Tibial nerve (tissue), 4 donors: ENCODE measurements around the gene FAM216A. TPM values are rescaled to one million over a fixed set of nuclear protein-coding genes. Genes with fewer than 3 reads are reported as not detected.

Source experiments
- DNase-seq, 2 donors: peaks; one replicate each; pipeline ENCODE4 v3.0.0-alpha.2; 2019; ENCODE audit warnings: low spot score in 2 of 2
- H3K27ac ChIP-seq, 4 donors: fragments of 200-600 bp; sonication (generic) in 3 of 4; one replicate each; pipeline ENCODE4 v1.5.1; 2017 to 2019; ENCODE audit warnings: mild to moderate bottlenecking in 1 of 4
- H3K27me3 ChIP-seq, 2 donors: fragments of 200-600 bp; sonication (generic) in 1 of 2; one replicate each; pipeline versions ENCODE4 v1.5.1 to v1.6.0; 2017 to 2019
- H3K36me3 ChIP-seq, 3 donors: fragments of 200-600 bp; sonication (generic); one replicate each; pipeline ENCODE4 v1.5.1; 2018 to 2019
- H3K4me1 ChIP-seq, 4 donors: fragments of 200-600 bp; sonication (generic) in 3 of 4; one replicate each; pipeline ENCODE4 v1.5.1; 2017 to 2019
- H3K4me3 ChIP-seq, 4 donors: fragments of 200-600 bp; sonication (generic) in 3 of 4; one replicate each; pipeline ENCODE4 v1.5.1; 2017 to 2019; ENCODE audit warnings: mild to moderate bottlenecking in 1 of 4, moderate library complexity in 1 of 4
- H3K9me3 ChIP-seq, 4 donors: fragments of 200-600 bp; sonication (generic) in 3 of 4; one replicate each; pipeline ENCODE4 v1.5.1; 2017 to 2019
- CTCF ChIP-seq, 5 experiments: fragments of 200-600 bp in 3 of 5; fragments of 450-650 bp in 2 of 5; sonication (generic) in 3 of 5; IDR thresholded peaks; one replicate each; pipeline ENCODE4 v1.5.1; 2016 to 2019; ENCODE audit warnings: antibody characterized with exemption in 5 of 5, mild to moderate bottlenecking in 3 of 5, moderate library complexity in 2 of 5
- EP300 ChIP-seq, 2 donors: sonication (generic); formaldehyde crosslinking; IDR thresholded peaks; one replicate each; pipeline ENCODE4 v1.6.1; 2017; ENCODE audit warnings: antibody characterized with exemption in 2 of 2, mild to moderate bottlenecking in 1 of 2
- POLR2A ChIP-seq, 2 donors: fragments of 450-650 bp; IDR thresholded peaks; one replicate each; pipeline ENCODE4 v1.6.1; 2017; ENCODE audit warnings: antibody characterized with exemption in 2 of 2, mild to moderate bottlenecking in 2 of 2, moderate library complexity in 2 of 2
- WGBS, 2 donors: methylation state at CpG; one replicate each; pipeline ENCODE4 v1.1.5; 2018; 5-methylcytosine and 5-hydroxymethylcytosine counted together
- total RNA-seq, 4 donors: library from RNA; depleted of rRNA; stranded (reverse); fragments of >200 nt; gene quantifications; one replicate each; pipeline ENCODE4 v1.1.0, GENCODE V29; 2016

The FAM216A gene
- total RNA-seq, 4 donors from 2014 or later, result 4.1 to 9.6 (median 6.2) TPM

- no peak overlapping the region for H3K27ac ChIP-seq
- H3K27me3 ChIP-seq, result no peaks in the 10 kb centered on the region
- H3K4me1 ChIP-seq, result peaks cover 3 to 43% (median 22%) of the 10 kb centered on the region in 4 donors
- no peak for DNase-seq
- H3K9me3 ChIP-seq, result no peaks in the 10 kb centered on the region
- H3K36me3 ChIP-seq, result peaks cover 0 to 26% (median 0%) of the 10 kb centered on the region in 3 donors
- 58 to 61% methylated on average over 4 of the region's 4 CpGs for WGBS, 2 donors
- TF ChIP-seq EP300 (IDR thresholded peaks at IDR 0.05) (no peak), CTCF (IDR thresholded peaks at IDR 0.05) (no peak), POLR2A (IDR thresholded peaks at IDR 0.05) (no peak)
- no peak overlapping the region for H3K4me3 ChIP-seq
Measured at GRCh38 chr12:110498984-110499706, 30.5 kb downstream of the FAM216A start.

GRCh38 chr12:110501399-110501751 is 32.7 kb downstream of the FAM216A start:
- H3K9me3 ChIP-seq, result no peaks in the 10 kb centered on the region
- TF ChIP-seq CTCF (IDR thresholded peaks at IDR 0.05), result no peak
- TF ChIP-seq POLR2A (IDR thresholded peaks at IDR 0.05), result no peak
- TF ChIP-seq EP300 (IDR thresholded peaks at IDR 0.05), result no peak
- peaks cover 0 to 5% (median 0%) of the 10 kb centered on the region in 3 donors for H3K36me3 ChIP-seq
- peaks cover 3 to 43% (median 22%) of the 10 kb centered on the region in 4 donors for H3K4me1 ChIP-seq
- H3K4me3 ChIP-seq, result peak overlapping the region; percentile 89 to 100 (median 94)
- WGBS, 2 donors, result 0% methylated on average over 11 to 17 of the region's 17 CpGs
- no peaks in the 10 kb centered on the region for H3K27me3 ChIP-seq
- DNase-seq, result peak in 1 of 2 donors; percentile 25
- H3K27ac ChIP-seq, result peak overlapping the region; percentile 85 to 98 (median 92)

GRCh38 chr12:110501752-110502738 is 33.4 kb downstream of the FAM216A start, which contains the start of the genes RAD9B and VPS29:
TSS of gene RAD9B (plus strand) at chr12:110502331. CDS start at chr12:110502338, 7 bp downstream.
TSS of gene VPS29 (minus strand) at chr12:110502111. CDS start at chr12:110502051, 60 bp downstream.
- WGBS, 2 donors, result 6 to 7% methylated on average over 56 to 60 of the region's 61 CpGs
- Histone ChIP-seq H3K4me3 (peak within 1 kb of the TSS; percentile 89 to 100 (median 94)), H3K27me3 (no peaks in the 10 kb centered on the region), H3K9me3 (no peaks in the 10 kb centered on the region), H3K27ac (peak within 1 kb of the TSS; percentile 85 to 98 (median 92)), H3K36me3 (peaks cover 0 to 5% (median 0%) of the 10 kb centered on the region in 3 donors), H3K4me1 (peaks cover 3 to 43% (median 22%) of the 10 kb centered on the region in 4 donors)
- peak; percentile 94 to 98 for TF ChIP-seq EP300 (IDR thresholded peaks at IDR 0.05)
- TF ChIP-seq CTCF (IDR thresholded peaks at IDR 0.05), result peak in 1 of 5 experiments; percentile 51
- peak; percentile 76 to 89 for TF ChIP-seq POLR2A (IDR thresholded peaks at IDR 0.05)
- DNase-seq, result peak; percentile 96 to 97

- Histone ChIP-seq H3K36me3 (no peaks in the 10 kb centered on the region), H3K4me3 (no peak overlapping the region), H3K27me3 (no peaks in the 10 kb centered on the region), H3K9me3 (no peaks in the 10 kb centered on the region), H3K27ac (no peak overlapping the region), H3K4me1 (peaks cover 3 to 36% (median 21%) of the 10 kb centered on the region in 4 donors)
- TF ChIP-seq POLR2A (IDR thresholded peaks at IDR 0.05) (no peak), CTCF (IDR thresholded peaks at IDR 0.05) (no peak), EP300 (IDR thresholded peaks at IDR 0.05) (no peak)
- DNase-seq, result no peak
- WGBS, 2 donors, result 80 to 88% methylated on average over 1 of the region's 1 CpG
Measured at GRCh38 chr12:110503432-110503831, 34.8 kb downstream of the FAM216A start.
